Measurements from ENCODE around the gene TTI1.

The TTI1 gene

GRCh38 chr20:38043512-38044300, 10.4 kb upstream of the TTI1 start:
- TF ChIP-seq CTCF (IDR thresholded peaks at IDR 0.05; ENCODE audit: control insufficient read depth, extremely low read depth, insufficient read depth): no peak
- no peak overlapping the region for H3K4me3 ChIP-seq (ENCODE audit: low read depth, low read length)
- DNase-seq (ENCODE audit: low read depth): no peak

- no peak for TF ChIP-seq CTCF (IDR thresholded peaks at IDR 0.05; ENCODE audit: control insufficient read depth, extremely low read depth, insufficient read depth)
Observed at GRCh38 chr20:38040276-38040675, 7.0 kb upstream of the TTI1 start.

GRCh38 chr20:38036366-38036765, 3.1 kb upstream of the TTI1 start:
- no peak for DNase-seq (ENCODE audit: low read depth)
- H3K4me3 ChIP-seq (ENCODE audit: low read depth, low read length): no peak overlapping the region
- TF ChIP-seq CTCF (IDR thresholded peaks at IDR 0.05; ENCODE audit: control insufficient read depth, extremely low read depth, insufficient read depth): no peak

More at GRCh38 chr20:38040276-38040675, 7.0 kb upstream of the TTI1 start:
- no peak overlapping the region for H3K4me3 ChIP-seq (ENCODE audit: low read depth, low read length)
- DNase-seq (ENCODE audit: low read depth): no peak

GRCh38 chr20:38034961-38035360, 1.7 kb upstream of the TTI1 start:
- TF ChIP-seq CTCF (IDR thresholded peaks at IDR 0.05; ENCODE audit: control insufficient read depth, extremely low read depth, insufficient read depth): no peak
- H3K4me3 ChIP-seq (ENCODE audit: low read depth, low read length): peak overlapping the region; percentile 95
- no peak for DNase-seq (ENCODE audit: low read depth)

GRCh38 chr20:38034108-38034649, 923 bp upstream of the TTI1 start:
- no peak for TF ChIP-seq CTCF (IDR thresholded peaks at IDR 0.05; ENCODE audit: control insufficient read depth, extremely low read depth, insufficient read depth)
- DNase-seq (ENCODE audit: low read depth): no peak
- H3K4me3 ChIP-seq (ENCODE audit: low read depth, low read length): peak overlapping the region; percentile 95

GRCh38 chr20:38032585-38033329, 499 bp downstream of the TTI1 start:
- peak overlapping the region; percentile 95 for H3K4me3 ChIP-seq (ENCODE audit: low read depth, low read length)
- TF ChIP-seq CTCF (IDR thresholded peaks at IDR 0.05; ENCODE audit: control insufficient read depth, extremely low read depth, insufficient read depth): no peak
- no peak for DNase-seq (ENCODE audit: low read depth)
